Activated CD4-positive, alpha-beta T cell treated with anti-CD3 and anti-CD28 coated beads for 1 hour (primary cell): ENCODE measurements around the gene NEU4.

ENCODE experiments used
- DNase-seq: peaks from one replicate; pipeline ENCODE4 v3.0.0-alpha.2; 2020

NEU4 gene

GRCh38 chr2:241865957-241866789 is 57.2 kb downstream of the NEU4 start:
- DNase-seq, result no peak
